ENCODE data around the gene MIPEP.
"Not testable (repeated sequence)": the region's sequence is repeated elsewhere in the genome, so short reads cannot be mapped to it uniquely, and the experiment has no call there.

MIPEP gene

DNA sequence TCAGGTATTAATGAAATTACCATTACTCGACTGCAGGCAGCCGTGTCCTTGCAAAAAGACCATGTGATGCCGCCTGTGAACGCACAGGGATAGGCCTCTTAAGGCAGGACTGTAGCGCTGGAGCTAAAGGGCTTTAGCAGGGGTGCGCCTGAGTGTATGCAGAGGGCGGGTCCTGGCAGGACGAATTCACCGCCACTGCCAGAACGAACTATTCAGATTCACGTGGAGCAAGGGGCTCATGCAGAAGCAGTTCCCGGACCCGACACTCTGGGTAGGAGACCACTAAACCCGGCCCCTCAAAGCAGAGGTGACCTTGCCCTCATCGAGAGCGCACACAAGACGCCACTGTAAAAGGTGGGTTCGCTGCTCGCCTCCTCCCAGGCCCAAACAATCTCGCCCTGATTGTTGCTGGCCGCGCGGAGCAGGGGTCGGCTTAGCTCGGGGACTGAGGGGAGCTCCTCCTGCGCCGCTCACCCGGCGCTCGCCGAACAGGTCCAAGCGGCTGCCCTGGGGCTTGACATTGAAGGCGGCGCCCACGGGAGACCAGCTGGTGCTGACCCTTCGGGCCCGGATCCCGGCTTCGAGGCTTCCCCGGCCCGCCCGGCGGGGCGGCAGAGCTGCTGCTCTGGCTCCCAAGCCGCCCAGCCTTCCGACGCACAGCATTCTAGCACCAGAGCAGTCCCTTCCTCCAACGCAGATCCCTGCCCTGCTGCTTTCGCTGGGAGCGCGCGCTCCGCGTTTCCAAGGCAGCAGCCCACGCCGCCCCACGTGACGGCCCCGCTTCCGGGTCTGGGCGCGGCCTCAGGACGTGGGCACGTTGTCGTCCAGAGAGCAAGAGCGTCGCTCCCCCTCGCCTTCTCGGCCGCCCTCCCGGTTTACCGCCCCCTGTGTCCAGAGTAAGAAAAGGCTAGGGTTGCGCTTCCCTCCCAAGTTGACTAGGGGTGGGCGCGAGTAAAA is at the start of gene MIPEP:
TSS of gene MIPEP (minus strand) at position 743 of the 957 bp plus-strand sequence. CDS start at position 663, 80 bp downstream.
- in situ Hi-C loops (cut with MboI; ENCODE audit: low sequenced_read_pairs), result no loop called here

DNA sequence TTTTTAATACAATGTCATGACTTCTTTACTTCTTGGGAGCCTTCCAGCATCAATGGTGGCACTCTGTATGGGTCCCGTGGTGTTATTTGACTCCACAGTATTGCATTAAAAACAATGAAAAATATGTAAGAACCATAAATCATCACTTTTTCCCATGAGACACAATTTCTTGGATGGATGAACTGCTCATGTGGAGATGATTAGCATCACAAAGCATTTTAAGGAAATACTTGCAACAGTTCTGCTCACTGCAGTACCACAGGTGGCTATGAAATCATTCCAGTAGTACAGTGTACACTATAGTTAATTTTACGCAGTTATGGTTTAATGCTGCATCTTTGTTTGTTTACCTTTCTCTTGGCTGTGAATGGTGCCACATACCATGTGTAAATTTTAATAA is 45.3 kb upstream of the MIPEP start:
- in situ Hi-C loops (cut with MboI; ENCODE audit: low sequenced_read_pairs), result no loop called here

DNA sequence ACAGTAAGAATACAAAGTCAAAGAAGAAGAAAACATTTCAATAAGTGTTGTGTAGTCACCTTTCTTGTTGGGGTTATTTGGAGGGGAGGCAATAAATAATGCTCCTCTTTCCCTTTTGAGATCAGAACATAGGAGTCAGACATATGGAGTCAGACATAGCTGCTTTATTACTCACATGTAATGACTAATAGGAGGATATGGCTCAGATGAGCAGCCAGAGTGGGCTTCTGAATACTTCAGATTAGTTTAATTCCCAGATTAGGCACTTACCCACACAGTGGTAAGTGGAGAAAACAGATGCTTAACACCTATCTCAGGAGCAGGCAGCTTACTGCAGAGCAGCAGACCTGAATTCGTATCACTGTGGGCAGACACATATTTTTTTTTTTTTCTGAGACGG is 39.8 kb upstream of the MIPEP start:
- in situ Hi-C loops (cut with MboI; ENCODE audit: low sequenced_read_pairs), result no loop called here

DNA sequence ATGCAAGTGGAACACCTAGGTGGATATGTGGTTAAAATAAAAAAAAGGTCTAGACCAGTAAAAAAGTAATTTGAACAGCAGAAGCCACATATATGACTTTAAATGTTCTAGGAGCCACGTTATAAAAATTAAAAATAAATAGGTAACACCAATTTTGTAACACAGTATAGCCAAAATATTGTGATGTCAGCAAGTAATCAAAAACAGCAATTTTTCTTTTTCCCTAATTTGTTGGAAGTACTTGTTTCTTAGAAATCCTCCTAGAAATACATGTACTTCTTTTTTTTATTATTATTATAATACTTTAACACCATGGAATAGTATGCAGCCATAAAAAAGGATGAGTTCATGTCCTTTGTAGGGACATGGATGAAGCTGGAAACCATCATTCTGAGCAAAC is 33.8 kb upstream of the MIPEP start:
- in situ Hi-C loops (cut with MboI; ENCODE audit: low sequenced_read_pairs), result no loop called here

DNA sequence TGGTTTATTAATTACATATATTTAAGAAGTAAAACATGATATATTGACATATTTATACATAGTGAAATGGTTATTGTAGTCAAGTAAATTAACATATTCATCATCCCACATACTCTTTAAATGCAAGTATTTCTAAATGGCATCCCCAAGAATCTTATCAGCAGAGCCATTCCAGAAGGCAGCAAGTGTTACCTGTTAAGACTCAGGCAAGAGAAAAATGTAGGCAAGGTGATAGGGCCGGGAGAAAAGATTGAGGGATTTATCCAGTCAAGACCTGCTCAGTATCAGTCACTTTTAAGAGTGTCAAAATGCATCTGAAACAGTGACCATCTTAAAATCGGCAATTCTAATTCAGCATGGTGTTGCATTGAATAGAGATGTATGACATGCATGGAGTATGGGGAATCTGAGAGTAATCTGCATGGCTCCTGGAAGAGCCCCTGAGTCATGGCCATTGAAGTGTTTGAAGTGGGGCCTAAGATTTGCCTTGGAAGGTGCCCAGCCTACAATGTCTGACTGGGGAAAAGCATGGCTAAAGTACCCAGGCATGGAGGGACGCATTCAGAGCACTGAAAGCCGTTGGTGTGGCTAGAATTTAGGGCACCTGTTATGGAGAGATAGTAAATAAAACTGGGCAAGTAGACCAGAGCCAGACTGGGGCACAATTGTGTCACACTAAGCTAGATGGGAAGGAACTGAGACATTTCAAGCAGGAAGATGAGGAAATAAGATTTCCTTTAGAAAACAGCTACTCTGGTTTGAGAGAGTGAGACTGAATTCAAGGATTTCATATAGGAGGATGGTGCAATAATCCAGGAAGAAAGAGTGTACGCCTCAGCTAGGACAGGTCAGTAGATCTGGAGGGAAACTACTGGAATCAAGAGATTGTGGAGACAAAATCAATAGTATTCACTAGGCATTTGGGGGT is 33.1 kb upstream of the MIPEP start:
- in situ Hi-C loops (cut with MboI; ENCODE audit: low sequenced_read_pairs), result no loop called here

DNA sequence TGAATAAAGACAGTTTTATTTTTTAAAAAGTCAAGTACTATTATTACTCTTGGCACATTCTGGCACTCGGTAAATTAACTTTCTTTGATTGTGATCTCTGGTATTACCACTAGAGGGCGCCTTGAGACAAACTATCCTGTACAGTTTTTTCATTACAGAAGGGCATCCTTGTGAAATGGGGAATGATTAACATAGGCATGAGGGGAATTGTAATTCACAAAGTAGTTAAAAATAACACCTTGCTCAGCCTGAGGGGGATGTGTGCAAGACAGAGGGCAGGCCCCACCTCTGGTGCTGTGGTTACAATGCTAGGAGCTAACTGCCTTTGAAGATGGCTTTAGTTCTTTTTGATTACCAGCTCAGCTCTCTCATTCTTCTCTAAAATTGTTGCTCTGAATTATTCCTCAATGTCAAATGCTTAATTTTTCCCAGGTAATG is 32.3 kb upstream of the MIPEP start:
- in situ Hi-C loops (cut with MboI; ENCODE audit: low sequenced_read_pairs), result no loop called here

DNA sequence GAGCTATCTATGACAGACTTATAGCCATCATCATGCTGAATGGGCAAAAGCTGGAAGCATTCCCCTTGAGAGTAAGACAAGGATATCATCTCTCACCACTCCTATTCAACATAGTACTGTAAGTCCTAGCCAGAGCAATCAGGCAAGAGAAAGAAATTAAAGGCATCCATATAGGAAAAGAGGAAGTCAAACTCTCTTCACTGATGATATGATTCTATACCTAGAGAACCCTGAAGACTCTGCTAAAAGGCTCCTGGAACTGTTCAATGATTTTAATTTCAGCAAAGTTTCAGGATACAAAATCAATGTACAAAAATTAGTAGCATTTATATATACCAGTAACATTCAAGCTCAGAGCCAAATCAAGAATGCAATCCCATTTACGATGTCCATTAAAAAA is 29.8 kb upstream of the MIPEP start:
- in situ Hi-C loops (cut with MboI; ENCODE audit: low sequenced_read_pairs), result no loop called here

DNA sequence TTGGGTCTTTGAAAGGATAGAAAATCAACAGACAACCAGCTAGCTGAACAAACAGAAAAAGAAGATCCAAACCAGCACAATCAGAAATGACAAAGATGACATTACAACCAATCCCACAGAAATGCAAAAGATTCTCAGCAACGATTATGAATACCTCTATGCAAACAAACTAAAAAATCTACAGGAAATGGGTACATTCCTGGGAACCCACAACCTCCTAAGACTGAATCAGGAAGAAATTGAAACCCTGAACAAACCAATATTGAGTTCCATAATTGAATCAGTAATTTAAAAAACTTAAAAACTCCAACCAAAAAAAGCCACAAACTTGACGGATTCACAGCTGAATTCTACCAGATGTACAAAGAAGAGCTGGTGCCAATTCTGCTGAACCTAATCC is 29.0 kb upstream of the MIPEP start:
- in situ Hi-C loops (cut with MboI; ENCODE audit: low sequenced_read_pairs), result no loop called here

DNA sequence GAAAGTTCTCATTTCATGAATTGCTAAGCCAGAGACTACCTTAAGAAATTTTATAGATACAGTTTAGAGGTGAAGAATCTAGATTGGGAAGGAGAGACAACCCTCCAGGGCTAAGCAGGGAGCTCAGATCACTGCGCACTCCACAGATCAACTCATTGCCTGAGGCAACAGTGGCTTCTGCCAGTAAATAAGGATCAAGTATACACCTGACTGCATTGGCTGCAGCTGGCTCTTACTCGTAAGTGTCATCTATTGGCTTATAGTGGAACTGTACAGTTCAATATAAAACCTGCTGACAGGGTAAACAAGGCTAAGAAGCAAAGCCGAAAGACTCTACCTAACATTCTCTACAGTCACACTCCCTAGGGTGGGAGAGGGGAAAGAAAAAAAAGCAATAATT is 26.1 kb upstream of the MIPEP start:
- in situ Hi-C loops (cut with MboI; ENCODE audit: low sequenced_read_pairs), result no loop called here

DNA sequence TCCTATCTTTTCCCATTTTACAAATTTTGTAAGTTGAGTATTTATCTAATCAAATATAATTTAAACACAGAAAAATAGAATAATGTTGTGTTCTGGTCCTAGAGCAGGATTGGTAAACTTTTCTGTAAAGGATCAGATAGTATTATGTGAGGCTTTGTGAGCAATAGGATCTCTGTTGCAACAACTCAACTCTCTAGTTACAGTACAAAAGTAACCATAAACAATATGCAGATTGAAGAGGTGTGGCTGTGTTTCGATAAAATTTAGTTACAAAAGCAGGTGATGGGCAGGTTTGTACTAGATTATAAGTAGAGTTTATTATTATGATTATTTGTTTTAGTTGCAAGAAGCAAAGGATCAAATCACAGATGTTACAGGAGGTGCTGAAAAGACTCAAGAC is 23.3 kb upstream of the MIPEP start:
- in situ Hi-C loops (cut with MboI; ENCODE audit: low sequenced_read_pairs), result no loop called here

DNA sequence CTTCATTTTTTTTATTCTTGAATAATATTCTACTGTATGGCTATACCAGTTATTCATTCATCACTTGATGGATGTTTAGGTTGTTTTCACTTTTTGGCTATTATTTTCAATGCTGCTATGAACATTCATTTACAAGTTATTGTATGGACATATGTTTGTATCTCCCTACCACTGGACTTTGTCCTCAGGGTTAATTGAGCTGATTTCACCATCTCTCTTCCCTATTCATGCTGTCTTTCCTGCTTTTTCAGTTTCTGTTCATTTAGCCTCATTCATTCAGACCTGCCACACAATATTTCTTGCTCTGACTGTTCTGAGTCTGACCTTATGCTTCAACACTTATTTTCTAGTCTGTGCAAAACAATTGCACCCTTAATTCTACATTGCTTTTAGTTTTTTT is 20.4 kb upstream of the MIPEP start:
- in situ Hi-C loops (cut with MboI; ENCODE audit: low sequenced_read_pairs), result no loop called here

DNA sequence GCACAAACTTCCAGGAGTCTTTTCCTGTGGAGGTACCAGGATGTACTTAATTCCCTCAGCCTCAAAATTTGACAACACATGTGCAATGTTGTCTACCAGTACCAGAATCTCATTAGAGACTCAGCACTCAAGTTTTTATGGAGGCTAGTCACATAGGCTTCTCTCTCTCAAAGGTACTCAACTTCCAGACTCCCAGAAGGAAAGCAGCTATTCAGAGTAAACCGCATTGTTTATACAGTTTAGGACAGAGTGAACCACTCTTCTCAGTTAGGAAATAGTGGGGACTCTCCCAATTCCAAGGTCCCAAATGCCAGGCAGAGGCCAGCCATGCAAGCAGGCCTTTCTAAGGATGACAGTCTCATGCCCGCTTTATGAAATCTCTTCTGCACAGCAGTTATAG is 16.6 kb upstream of the MIPEP start:
- in situ Hi-C loops (cut with MboI; ENCODE audit: low sequenced_read_pairs), result no loop called here

DNA sequence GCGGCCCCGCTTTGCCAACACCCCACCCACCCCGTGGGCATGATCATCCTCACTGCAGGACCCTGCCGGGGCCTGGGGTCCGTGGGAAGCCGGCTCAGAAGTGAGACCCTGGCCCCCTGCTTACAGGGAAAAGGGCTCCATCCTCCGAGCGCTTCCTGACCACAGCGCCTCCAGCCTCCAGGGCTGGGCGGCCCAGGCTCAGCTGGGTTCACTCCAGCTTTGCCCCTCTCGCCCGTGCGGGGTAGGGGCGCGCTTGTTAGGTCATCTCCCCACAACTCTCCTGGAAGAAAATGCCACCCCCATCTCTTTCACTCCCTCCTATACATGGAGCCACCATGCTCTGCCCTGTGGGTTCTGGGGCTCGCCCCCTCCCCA is 14.7 kb upstream of the MIPEP start:
- in situ Hi-C loops (cut with MboI; ENCODE audit: low sequenced_read_pairs), result no loop called here

DNA sequence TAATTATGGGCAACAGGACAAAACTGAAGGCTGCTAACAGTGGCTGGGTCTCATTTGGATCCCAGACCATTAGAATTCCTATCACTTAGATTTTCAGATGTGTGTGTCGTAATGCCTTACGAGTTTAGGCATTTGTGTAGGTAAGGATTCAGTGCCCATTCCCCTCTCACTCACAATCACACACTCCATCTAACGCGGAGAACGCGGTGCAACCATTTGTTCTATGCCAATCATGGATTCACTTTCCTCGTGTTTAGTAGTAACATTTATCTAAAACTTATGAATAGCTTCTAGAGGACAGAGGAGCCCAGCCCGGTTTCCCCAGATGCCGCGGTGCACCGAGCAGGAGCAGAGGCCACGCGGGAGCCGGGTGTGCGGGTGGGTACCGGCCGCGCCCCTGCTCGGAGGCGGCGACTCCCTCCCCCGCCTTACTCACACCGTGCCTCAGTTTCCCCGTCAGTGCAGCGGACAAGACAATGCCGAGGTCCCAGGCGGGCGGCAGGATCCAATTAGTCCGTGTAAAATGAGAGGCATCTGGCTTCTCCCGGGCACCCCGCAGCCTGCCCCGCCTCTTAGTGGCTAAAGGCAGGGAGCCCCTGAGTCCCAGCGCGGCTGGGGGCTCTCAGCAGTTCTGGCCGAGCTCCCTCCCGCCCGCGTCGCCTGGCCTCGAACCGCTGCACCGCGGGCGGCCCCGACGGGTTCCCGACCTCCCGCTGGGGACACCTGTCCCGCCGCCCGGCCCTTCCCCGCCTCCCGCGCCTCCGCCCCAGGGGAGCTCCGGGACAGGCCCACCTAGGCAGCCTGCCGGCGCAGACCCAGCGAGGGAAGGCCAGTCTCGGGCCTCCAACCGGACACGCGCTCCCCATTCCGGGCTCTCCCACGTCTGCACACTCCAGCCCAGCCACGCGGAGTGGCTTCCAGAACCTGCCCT is 14.0 kb upstream of the MIPEP start:
- in situ Hi-C loops (cut with MboI; ENCODE audit: low sequenced_read_pairs), result no loop called here

DNA sequence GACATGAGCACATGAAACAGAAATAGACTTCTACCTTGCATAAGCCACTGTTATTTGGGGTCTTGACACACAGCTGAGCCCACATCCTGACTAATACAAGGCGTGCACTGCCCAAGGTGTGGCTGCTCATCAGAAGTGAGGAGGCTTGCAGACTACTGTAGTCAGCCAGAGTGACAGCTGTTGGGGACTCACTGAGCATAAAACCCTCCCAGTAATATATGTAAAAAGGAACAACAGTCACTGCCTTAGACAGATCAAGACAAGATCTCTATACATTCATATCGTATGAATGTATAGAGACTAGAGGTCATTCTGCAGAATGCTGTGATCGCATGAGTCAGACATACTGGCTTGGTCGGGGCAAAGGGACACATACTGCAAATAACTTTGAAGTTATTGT is 12.2 kb upstream of the MIPEP start:
- in situ Hi-C loops (cut with MboI; ENCODE audit: low sequenced_read_pairs), result no loop called here

DNA sequence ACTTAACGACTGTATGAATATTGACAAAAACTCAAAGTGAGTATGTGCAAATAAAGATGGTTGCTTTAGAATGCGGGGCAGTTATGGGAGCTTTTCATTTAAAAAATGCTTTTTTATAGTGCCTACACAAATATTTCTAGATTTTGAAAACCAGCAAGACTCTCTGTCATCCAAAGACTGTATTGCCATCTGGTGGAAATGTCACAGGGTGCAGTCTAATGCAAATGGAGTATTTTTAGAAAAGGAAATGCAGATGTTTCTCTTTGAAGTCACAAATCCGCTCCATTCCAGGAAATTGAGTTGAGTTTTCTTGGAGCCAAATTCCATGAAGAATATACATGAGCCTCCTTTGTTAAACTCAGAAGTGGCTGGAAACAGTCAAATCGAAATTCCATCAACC is 10.4 kb upstream of the MIPEP start:
- in situ Hi-C loops (cut with MboI; ENCODE audit: low sequenced_read_pairs), result no loop called here

DNA sequence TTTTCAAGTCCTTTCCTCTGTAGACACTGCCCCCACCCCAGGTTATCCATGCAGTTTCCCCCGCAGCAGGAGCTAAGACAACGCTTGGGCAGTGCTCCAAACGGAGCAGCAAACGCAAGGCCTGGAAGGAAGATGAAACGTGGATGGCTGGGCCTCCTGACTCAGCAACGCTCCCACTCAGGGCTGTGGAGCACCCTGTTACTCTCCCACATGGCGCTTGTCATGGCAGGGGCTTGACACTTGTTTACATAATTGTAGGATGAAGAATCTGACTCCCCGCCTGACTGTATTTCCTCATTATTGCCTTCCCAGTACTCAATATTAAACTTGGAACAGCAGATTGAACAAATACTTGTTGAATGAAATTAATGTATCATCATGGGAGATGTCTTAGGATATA is 8.9 kb upstream of the MIPEP start:
- in situ Hi-C loops (cut with MboI; ENCODE audit: low sequenced_read_pairs), result no loop called here

DNA sequence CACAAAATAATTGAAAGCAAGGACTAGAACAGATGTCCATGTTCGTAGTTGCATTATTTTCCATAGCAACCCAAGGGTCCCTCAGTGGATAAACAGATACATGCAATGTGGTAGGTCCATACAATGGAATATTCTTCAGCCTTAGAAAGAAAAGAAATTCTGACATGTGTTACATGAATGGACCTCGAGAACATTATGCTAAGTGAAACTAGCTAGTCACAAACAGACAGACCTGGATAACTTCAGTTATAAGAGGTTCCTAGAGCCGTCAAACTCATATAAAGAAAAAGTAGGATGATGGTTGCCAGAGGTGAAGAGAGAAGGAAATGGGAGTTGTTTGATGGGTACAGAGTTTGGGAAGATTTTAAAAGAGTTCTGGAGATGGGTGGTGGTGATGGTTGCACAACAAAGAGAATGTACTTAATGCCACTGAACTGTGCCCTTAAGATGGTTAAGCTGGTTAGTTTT is 8.3 kb upstream of the MIPEP start, which contains the start of gene C1QTNF9B:
TSS of gene C1QTNF9B (minus strand) at position 51 of the 468 bp plus-strand sequence.
- in situ Hi-C loops (cut with MboI; ENCODE audit: low sequenced_read_pairs), result not testable (repeated sequence)

DNA sequence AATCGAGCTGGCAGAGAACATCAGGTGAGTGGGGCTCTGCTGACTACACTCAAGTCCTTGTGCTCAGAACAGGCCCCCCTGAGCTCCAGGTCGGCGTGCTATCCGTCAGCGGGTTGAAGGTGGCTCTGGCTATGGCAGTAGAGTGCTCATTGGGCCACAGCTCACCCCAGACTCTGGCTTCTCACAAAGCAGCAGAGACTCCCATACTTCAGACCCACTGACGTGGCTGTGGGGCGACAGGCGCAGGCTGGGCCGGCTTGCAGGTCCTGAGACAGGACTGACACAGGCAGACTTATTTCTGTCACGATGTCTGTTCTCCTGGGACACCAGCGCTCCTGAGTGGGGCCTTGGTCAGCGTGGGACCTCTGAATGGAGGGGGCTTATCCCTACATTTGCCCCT is 5.5 kb upstream of the MIPEP start:
- in situ Hi-C loops (cut with MboI; ENCODE audit: low sequenced_read_pairs), result not testable (repeated sequence)

DNA sequence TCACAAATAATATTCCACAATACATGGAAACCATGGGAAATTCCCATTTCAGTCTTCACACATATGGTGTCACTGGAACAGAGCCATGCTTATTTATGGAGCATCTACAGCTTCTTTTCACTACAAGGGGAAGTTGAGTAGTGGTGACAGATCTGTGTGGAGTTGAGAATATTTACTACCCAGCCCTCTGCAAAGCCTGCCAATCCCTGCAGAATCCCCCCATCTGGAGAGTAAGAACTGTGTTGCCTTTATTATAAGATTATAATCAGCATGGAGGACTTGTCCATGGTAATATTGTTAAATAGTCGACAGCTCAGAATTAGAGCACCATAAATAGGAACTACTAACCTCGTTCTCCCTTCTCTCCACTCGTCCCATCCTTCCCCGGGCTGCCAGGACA is 4.6 kb upstream of the MIPEP start:
- in situ Hi-C loops (cut with MboI; ENCODE audit: low sequenced_read_pairs), result not testable (repeated sequence)
